ENCODE results near the gene APOC4.

- TF ChIP-seq ZNF274 (IDR thresholded peaks at IDR 0.05; ENCODE audit: low read length) (no peak), ZNF274 (tag by site-specific recombination; IDR thresholded peaks at IDR 0.05; ENCODE audit: borderline replicate concordance) (no peak), CTCF (tag by site-specific recombination; IDR thresholded peaks at IDR 0.05) (no peak), ZNF623 (tag by site-specific recombination; IDR thresholded peaks at IDR 0.05) (no peak), ZNF626 (tag by site-specific recombination; IDR thresholded peaks at IDR 0.05) (no peak), ZNF155 (tag by site-specific recombination; IDR thresholded peaks at IDR 0.05) (no peak), YY1 (tag by site-specific recombination; IDR thresholded peaks at IDR 0.05) (no peak), ZNF785 (tag by site-specific recombination; IDR thresholded peaks at IDR 0.05) (no peak), HOXD13 (CRISPR knock-in tag; IDR thresholded peaks at IDR 0.05; ENCODE audit: borderline replicate concordance) (no peak), ZNF26 (tag by site-specific recombination; IDR thresholded peaks at IDR 0.05) (no peak), ZSCAN5A (tag by site-specific recombination; IDR thresholded peaks at IDR 0.05) (no peak), ZNF292 (tag by site-specific recombination; IDR thresholded peaks at IDR 0.05; ENCODE audit: borderline replicate concordance, low read depth) (no peak)
Observed at GRCh38 chr19:44943801-44944249, 1.8 kb downstream of the APOC4 start.
